Hematopoietic multipotent progenitor cell treated with erythropoietin and hydrocortisone succinate and interleukin-3 and kit ligand, for 4 days (in vitro differentiated cells): ENCODE results near the gene COX8C.
"Not testable (repeated sequence)": the region's sequence is repeated elsewhere in the genome, so short reads cannot be mapped to it uniquely, and the experiment has no call there.

Source experiments
- DNase-seq: peaks from one replicate; pipeline ENCODE4 v3.0.0-alpha.2; 2015

Gene COX8C

GRCh38 chr14:93375673-93376156 is 28.7 kb downstream of the COX8C start:
- DNase-seq, result peak; percentile 25

GRCh38 chr14:93379831-93380230 is 32.8 kb downstream of the COX8C start:
- DNase-seq, result no peak

- no peak for DNase-seq
These were observed 34.7 kb downstream of the COX8C start for GRCh38 chr14:93381644-93382043.

- DNase-seq, result not testable (repeated sequence)
These were observed 37.3 kb downstream of the COX8C start for GRCh38 chr14:93384256-93384655.

- DNase-seq, result peak; percentile 51
These were observed 48.2 kb downstream of the COX8C start for GRCh38 chr14:93395231-93395630.

- no peak for DNase-seq
These were observed 49.5 kb downstream of the COX8C start for GRCh38 chr14:93396456-93396855.
